K562 (cell line): ENCODE results near the gene MND1. TPM values are rescaled to one million over a fixed set of nuclear protein-coding genes. Genes with fewer than 3 reads are reported as not detected.

Source experiments
- ATAC-seq: fragments of 200-7000 bp; cut with Tn5 transposase; 3 replicates; pipeline ENCODE4 v1.9.1; 2020; ENCODE audit warnings: moderate library complexity
- BruUV-seq: library from RNA; stranded (reverse); fragments of 400-500 nt; replicated peaks from 2 replicates; lab custom pipeline; 2021; lab: Mats Ljungman, UMichigan
- CTCF ChIA-PET: fragments of 300-600 bp; formaldehyde crosslinking; extraction: SDS; loops from one replicate; lab custom pipeline; 2021; ENCODE audit warnings: low intra/inter-chr PET ratio; lab: Yijun Ruan, JAX
- POLR2A ChIA-PET: fragments of 300-600, 350-650 bp; sonication (Branson Sonifier 250); formaldehyde crosslinking; extraction: SDS; loops from one replicate; lab custom pipeline; 2021; ENCODE audit warnings: antibody characterized with exemption, inconsistent platforms; lab: Yijun Ruan, JAX
- DNase-seq, 4 experiments: peaks; one replicate each; pipeline versions ENCODE4 v3.0.0 to v3.0.0-alpha.2; 2011 to 2018; ENCODE audit warnings: low spot score in 3 of 4, mixed read lengths in 3 of 4; ENCODE audit errors: extremely low read depth in 1 of 4
- FAIRE-seq: peaks from 2 replicates; lab custom pipeline; 2011; peaks lifted over from hg19 to GRCh38; lab: Jason Lieb, UNC
- H2AFZ ChIP-seq: 2 replicates; pipeline ENCODE4 v1.6.0; 2011; ENCODE audit warnings: low read depth, low read length, control low read depth, inconsistent platforms
- H3K27ac ChIP-seq: fragments of 200-600 bp; 3 replicates; pipeline ENCODE4 v1.8.0; 2011; ENCODE audit warnings: low read depth, mild to moderate bottlenecking, control low read depth, inconsistent platforms, low read length, moderate library complexity, mixed read lengths; ENCODE audit errors: extremely low read depth
- H3K27me3 ChIP-seq, 2 experiments: fragments of 300-600 bp in 1 of 2; 2 replicates in 1 of 2; 3 replicates in 1 of 2; pipeline versions ENCODE4 v1.6.0 to v1.8.0; 2011; ENCODE audit warnings: inconsistent platforms in 2 of 2, low read length in 2 of 2, mild to moderate bottlenecking in 1 of 2, mixed read lengths in 1 of 2, moderate library complexity in 1 of 2; ENCODE audit not compliant: control insufficient read depth in 2 of 2, insufficient read depth in 2 of 2
- H3K36me3 ChIP-seq: fragments of 300-600 bp; 3 replicates; pipeline ENCODE4 v1.8.0; 2011; ENCODE audit warnings: mild to moderate bottlenecking, low read length, inconsistent platforms; ENCODE audit not compliant: control insufficient read depth, insufficient read depth
- H3K4me1 ChIP-seq, 2 experiments: fragments of 200-600 bp in 1 of 2; replicated peaks in 1 of 2; 2 replicates in 1 of 2; 3 replicates in 1 of 2; pipeline versions ENCODE4 v1.5.1 to v1.8.0; 2011; ENCODE audit warnings: inconsistent platforms in 2 of 2, low read length in 2 of 2, mild to moderate bottlenecking in 1 of 2, mixed read lengths in 1 of 2, moderate library complexity in 1 of 2; ENCODE audit not compliant: control insufficient read depth in 2 of 2, insufficient read depth in 2 of 2
- H3K4me2 ChIP-seq: 2 replicates; pipeline ENCODE4 v1.6.1; 2011; ENCODE audit warnings: low read length, control low read depth, inconsistent platforms, mixed read lengths; ENCODE audit not compliant: insufficient read depth
- H3K4me3 ChIP-seq: fragments of 200-600 bp; sonication (generic), shearing (Covaris generic); 2 replicates; pipeline ENCODE4 v1.5.1; 2016; ENCODE audit warnings: control low read depth, inconsistent platforms
- H3K79me2 ChIP-seq: fragments of 200-600 bp; 3 replicates; pipeline ENCODE4 v1.8.0; 2011; ENCODE audit warnings: low read length, inconsistent platforms; ENCODE audit not compliant: control insufficient read depth, insufficient read depth
- H3K9ac ChIP-seq, 2 experiments: 2 replicates each; pipeline versions ENCODE4 v1.6.0 to v1.6.1; 2011; ENCODE audit warnings: low read depth in 2 of 2, low read length in 2 of 2, control low read depth in 1 of 2, inconsistent platforms in 1 of 2, mild to moderate bottlenecking in 1 of 2, mixed read lengths in 1 of 2; ENCODE audit not compliant: insufficient read depth in 1 of 2
- H3K9me1 ChIP-seq: one replicate; pipeline ENCODE4 v1.6.0; 2011; ENCODE audit warnings: inconsistent platforms, mild to moderate bottlenecking, low read length, moderate library complexity; ENCODE audit not compliant: control insufficient read depth, insufficient read depth
- H3K9me3 ChIP-seq: replicated peaks from 2 replicates; pipeline ENCODE4 v1.5.1; 2011; ENCODE audit warnings: low read depth, low read length, inconsistent platforms; ENCODE audit not compliant: control insufficient read depth, insufficient read depth
- H4K20me1 ChIP-seq: replicated peaks from 2 replicates; pipeline ENCODE4 v1.6.1; 2011; ENCODE audit warnings: low read length, inconsistent platforms, mixed read lengths; ENCODE audit not compliant: control insufficient read depth, insufficient read depth
- CSDE1 ChIP-seq, 2 experiments: fragments of 450-650 bp; IDR thresholded peaks; 2 replicates each; pipeline ENCODE4 v1.6.1; 2016; ENCODE audit warnings: mild to moderate bottlenecking in 1 of 2
- TCF3 ChIP-seq: sonication (generic); formaldehyde crosslinking; IDR thresholded peaks from 2 replicates; pipeline ENCODE4 v1.4.0; 2020; ENCODE audit warnings: mild to moderate bottlenecking, missing genetic modification reagents
- ZNF175 ChIP-seq: fragments of 200-800 bp; sonication (Bioruptor generic); IDR thresholded peaks from 2 replicates; pipeline ENCODE4 v1.6.1; 2016; ENCODE audit warnings: low read depth, mild to moderate bottlenecking, missing genetic modification characterization, missing compliant biosample characterization
- ZNF212 ChIP-seq: fragments of 450-650 bp; formaldehyde crosslinking; IDR thresholded peaks from 2 replicates; pipeline ENCODE4 v1.4.0; 2020; ENCODE audit warnings: mild to moderate bottlenecking
- ZNF280A ChIP-seq: fragments of 450-650 bp; IDR thresholded peaks from 2 replicates; pipeline ENCODE4 v1.6.1; 2018; ENCODE audit warnings: mild to moderate bottlenecking, low read depth; ENCODE audit not compliant: partially characterized antibody
- ZZZ3 ChIP-seq: fragments of 450-650 bp; IDR thresholded peaks from 2 replicates; pipeline ENCODE4 v1.6.1; 2016; ENCODE audit warnings: antibody characterized with exemption, mild to moderate bottlenecking, moderate library complexity
- WGBS: fragments of 100-300 bp; shearing (Covaris generic); methylation state at CpG from one replicate; pipeline ENCODE4 v1.1.6; 2016; ENCODE audit warnings: low coverage, mixed read lengths; ENCODE audit not compliant: insufficient coverage; ENCODE audit errors: missing lambda C conversion rate; 5-methylcytosine and 5-hydroxymethylcytosine counted together
- in situ Hi-C: fragments of 300-500 bp; cut with MboI; formaldehyde crosslinking; loops from 4 replicates; pipeline ENCODE4 v1.15.0; 2018; ENCODE audit warnings: inconsistent platforms, mixed read lengths
- intact Hi-C: fragments of 100-400 bp; cut with micrococcal nuclease; formaldehyde crosslinking; loops from 2 replicates; pipeline ENCODE4 v1.14.2; 2022
- polyA plus RNA-seq, 8 experiments: library from polyadenylated mRNA; depleted of rRNA in 4 of 8; stranded (reverse) in 5 of 8; unstranded in 3 of 8; fragments of >200 nt; fragmentation: Nextera tagmentation in 2 of 8; fragmentation: Illumina TruSeq in 1 of 8; extraction: Ambion mirVana in 2 of 8; extraction: Trizol in 1 of 8; gene quantifications; 2 replicates each; pipeline versions ENCODE4 v1.2.1 to v1.2.3, GENCODE V29; 2011 to 2014; ENCODE audit warnings: inconsistent platforms in 1 of 8, missing spikeins in 1 of 8
- total RNA-seq, 7 experiments: library from RNA; depleted of rRNA in 6 of 7; stranded (reverse); fragments of >200 nt in 6 of 7; fragmentation: Illumina TruSeq in 2 of 7; extraction: Trizol in 2 of 7; gene quantifications; 2 replicates each; pipeline versions ENCODE4 v1.2.1 to v1.2.3, GENCODE V29; 2011 to 2021; ENCODE audit warnings: low replicate concordance in 1 of 7

The MND1 gene
- total and polyA plus RNA-seq, 9 of the 15 experiments (the other 6 are each of a cell fraction or from before 2014, with no cell fraction given) = 35.3 to 94.1 (median 59.9) TPM

DNA sequence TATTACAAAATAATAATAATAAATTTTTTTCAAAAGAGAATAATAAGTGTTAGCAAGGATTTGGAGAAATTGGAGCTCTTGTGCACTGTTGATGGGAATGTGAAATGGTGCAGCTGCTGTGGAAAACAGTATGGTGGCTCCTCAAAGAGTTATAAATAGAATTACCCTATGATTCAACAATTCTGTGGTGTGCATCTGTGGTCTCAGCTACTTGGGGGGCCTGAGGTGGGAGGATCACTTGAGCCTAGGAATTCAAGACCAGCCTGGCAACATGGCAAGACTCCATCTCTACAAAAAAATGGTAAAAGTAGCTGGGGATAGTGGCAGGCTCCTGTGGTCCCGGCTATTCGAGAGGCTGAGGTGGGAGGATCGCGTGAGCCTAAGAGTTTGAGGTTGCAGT, 19.6 kb downstream of the MND1 start:
- peaks cover 75% of the 10 kb centered on the region for H3K36me3 ChIP-seq
- CTCF ChIA-PET = no interaction called here
- H3K4me2 ChIP-seq = no peak overlapping the region
- peaks cover 4 to 9% of the 10 kb centered on the region in 2 experiments; a peak in 3 of 5 replicates for H3K4me1 ChIP-seq
- DNase-seq (no peak), ATAC-seq (no peak), FAIRE-seq (no peak)
- no peak for TF ChIP-seq CSDE1 (IDR thresholded peaks at IDR 0.05)
- TF ChIP-seq ZZZ3 = no peak
- TF ChIP-seq ZNF280A = no peak
- no peak for TF ChIP-seq ZNF175 (CRISPR knock-in tag)
- no peak for TF ChIP-seq ZNF212 (CRISPR knock-in tag)
- TF ChIP-seq TCF3 = no peak
- no peaks in the 10 kb centered on the region for H4K20me1 ChIP-seq
- in situ Hi-C loops (no loop called here), intact Hi-C loops (loop anchor here (5.0 kb wide), 1 partner anchor 48 kb away; no protein-coding TSS in a partner anchor)
- H3K9me1 ChIP-seq = no peaks in the 10 kb centered on the region
- no peaks in the 10 kb centered on the region for H3K27me3 ChIP-seq
- POLR2A ChIA-PET = interaction anchor here (1.1 to 1.5 kb wide), 2 partner anchors 16 to 18 kb away, joined by 3 to 5 read pairs; no protein-coding TSS in a partner anchor
- no peak overlapping the region for H3K4me3 ChIP-seq
- WGBS = 100% methylated on average over 2 of the region's 4 CpGs
- H3K9me3 ChIP-seq = no peaks in the 10 kb centered on the region
- H3K27ac ChIP-seq = no peak overlapping the region
- no TSS peak for BruUV-seq
- 0 out of 3 replicates have a peak, but pooled peaks cover 5% of the 10 kb centered on the region for H3K79me2 ChIP-seq
- no peak overlapping the region for H2AFZ ChIP-seq
- no peak overlapping the region for H3K9ac ChIP-seq
